ENCODE results near the gene SNX9. TPM values are rescaled to one million over a fixed set of nuclear protein-coding genes. Genes with fewer than 3 reads are reported as not detected.
"Not testable (repeated sequence)": the region's sequence is repeated elsewhere in the genome, so short reads cannot be mapped to it uniquely, and the experiment has no call there.

The SNX9 gene
- total RNA-seq, 1 experiment from 2014 or later, result 33.1 TPM

DNA sequence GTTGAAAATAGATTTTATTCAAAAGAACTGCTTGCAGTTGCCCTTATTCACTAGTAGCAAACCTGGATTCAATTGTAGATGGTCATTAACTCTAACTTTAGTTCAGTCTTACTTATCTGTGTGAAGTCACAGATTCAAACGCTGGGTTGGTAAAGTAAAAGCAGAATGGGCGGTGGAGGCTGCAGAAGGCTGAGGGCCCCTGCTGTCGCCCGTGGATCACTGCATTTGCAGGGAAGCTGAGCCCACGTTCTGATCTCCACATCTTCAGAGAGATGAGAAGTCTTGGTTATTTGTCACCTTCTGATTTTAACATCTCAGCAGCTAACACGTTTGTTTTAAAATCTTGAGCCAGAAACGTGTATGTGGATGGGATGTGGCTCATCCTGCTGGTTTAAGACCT lies 75.1 kb downstream of the SNX9 start:
- Mint-ChIP-seq H3K36me3 (ENCODE audit: insufficient read depth, unreplicated experiment) (peaks cover 74% of the 10 kb centered on the region), H3K4me3 (ENCODE audit: unreplicated experiment) (no peak overlapping the region), H3K9me3 (ENCODE audit: unreplicated experiment) (no peaks in the 10 kb centered on the region), H3K4me1 (ENCODE audit: insufficient read depth, unreplicated experiment) (no peaks in the 10 kb centered on the region), H3K27me3 (ENCODE audit: insufficient read depth, unreplicated experiment) (no peaks in the 10 kb centered on the region), H3K27ac (ENCODE audit: low read depth, unreplicated experiment) (no peak overlapping the region)
- intact Hi-C loops (cut with micrococcal nuclease), result no loop called here
- TF ChIP-seq, protein P1, sequence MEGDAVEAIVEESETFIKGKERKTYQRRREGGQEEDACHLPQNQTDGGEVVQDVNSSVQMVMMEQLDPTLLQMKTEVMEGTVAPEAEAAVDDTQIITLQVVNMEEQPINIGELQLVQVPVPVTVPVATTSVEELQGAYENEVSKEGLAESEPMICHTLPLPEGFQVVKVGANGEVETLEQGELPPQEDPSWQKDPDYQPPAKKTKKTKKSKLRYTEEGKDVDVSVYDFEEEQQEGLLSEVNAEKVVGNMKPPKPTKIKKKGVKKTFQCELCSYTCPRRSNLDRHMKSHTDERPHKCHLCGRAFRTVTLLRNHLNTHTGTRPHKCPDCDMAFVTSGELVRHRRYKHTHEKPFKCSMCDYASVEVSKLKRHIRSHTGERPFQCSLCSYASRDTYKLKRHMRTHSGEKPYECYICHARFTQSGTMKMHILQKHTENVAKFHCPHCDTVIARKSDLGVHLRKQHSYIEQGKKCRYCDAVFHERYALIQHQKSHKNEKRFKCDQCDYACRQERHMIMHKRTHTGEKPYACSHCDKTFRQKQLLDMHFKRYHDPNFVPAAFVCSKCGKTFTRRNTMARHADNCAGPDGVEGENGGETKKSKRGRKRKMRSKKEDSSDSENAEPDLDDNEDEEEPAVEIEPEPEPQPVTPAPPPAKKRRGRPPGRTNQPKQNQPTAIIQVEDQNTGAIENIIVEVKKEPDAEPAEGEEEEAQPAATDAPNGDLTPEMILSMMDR (IDR thresholded peaks at IDR 0.05; ENCODE audit: unreplicated experiment), result no peak
- ChIA-PET CTCF (interaction anchor here (1.6 kb wide), 1 partner anchor 141 kb away, joined by 3 read pairs; no protein-coding TSS in a partner anchor), POLR2A (no interaction called here)
- BruUV-seq (replicated peaks), result no TSS peak
- DNase-seq (ENCODE audit: unreplicated experiment), result no peak

DNA sequence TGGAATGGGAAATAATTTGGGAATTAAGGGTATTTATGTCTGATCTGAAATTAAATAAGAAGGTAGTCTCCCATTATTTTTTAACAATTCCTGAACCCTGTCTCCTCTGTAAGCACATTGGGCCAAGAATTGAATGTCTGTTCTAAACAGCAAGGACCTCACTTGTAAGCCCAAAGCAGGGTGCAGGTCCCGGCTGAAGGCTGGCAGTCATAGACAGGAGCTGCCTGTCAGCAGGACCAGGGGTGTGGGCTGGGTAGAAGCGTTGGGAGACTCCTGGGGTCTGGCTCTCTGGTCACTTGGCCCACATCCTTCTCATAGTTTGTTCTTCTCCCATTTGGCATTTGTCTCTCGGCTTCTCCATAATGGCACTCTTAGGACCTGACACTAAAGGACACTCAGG lies 75.6 kb downstream of the SNX9 start:
- ChIA-PET CTCF (interaction anchor here (1.6 kb wide), 1 partner anchor 141 kb away, joined by 3 read pairs; no protein-coding TSS in a partner anchor), POLR2A (no interaction called here)
- intact Hi-C loops (cut with micrococcal nuclease), result no loop called here
- Mint-ChIP-seq H3K9me3 (ENCODE audit: unreplicated experiment) (no peaks in the 10 kb centered on the region), H3K36me3 (ENCODE audit: insufficient read depth, unreplicated experiment) (peaks cover 72% of the 10 kb centered on the region), H3K4me1 (ENCODE audit: insufficient read depth, unreplicated experiment) (no peaks in the 10 kb centered on the region), H3K27me3 (ENCODE audit: insufficient read depth, unreplicated experiment) (no peaks in the 10 kb centered on the region), H3K27ac (ENCODE audit: low read depth, unreplicated experiment) (no peak overlapping the region), H3K4me3 (ENCODE audit: unreplicated experiment) (no peak overlapping the region)
- TF ChIP-seq, protein P1 (IDR thresholded peaks at IDR 0.05; ENCODE audit: unreplicated experiment), result no peak
- DNase-seq (ENCODE audit: unreplicated experiment), result no peak
- no TSS peak for BruUV-seq (replicated peaks)

DNA sequence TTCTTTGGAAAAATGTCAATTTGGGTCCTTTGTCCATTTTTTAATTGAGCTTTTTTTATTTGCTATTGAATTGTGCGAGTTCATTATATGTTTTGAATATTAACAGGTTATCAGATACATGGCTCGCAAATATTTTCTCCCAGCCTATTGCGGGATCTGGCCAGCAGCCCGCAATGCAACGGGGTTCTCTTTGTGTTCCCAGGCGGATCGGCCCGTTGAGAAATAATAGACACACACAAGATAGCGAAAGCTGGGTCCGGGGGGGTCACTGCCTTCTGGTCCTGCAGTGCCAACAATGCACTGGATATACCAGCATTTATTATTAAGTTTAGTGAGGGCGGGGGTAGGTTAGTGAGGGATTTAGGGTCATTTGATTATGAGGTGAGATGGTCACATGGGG lies 77.2 kb downstream of the SNX9 start:
- DNase-seq (ENCODE audit: unreplicated experiment); H3K4me3 Mint-ChIP-seq (ENCODE audit: unreplicated experiment); H3K9me3 Mint-ChIP-seq (ENCODE audit: unreplicated experiment); intact Hi-C loops (cut with micrococcal nuclease); H3K27ac Mint-ChIP-seq (ENCODE audit: low read depth, unreplicated experiment); H3K27me3 Mint-ChIP-seq (ENCODE audit: insufficient read depth, unreplicated experiment); H3K4me1 Mint-ChIP-seq (ENCODE audit: insufficient read depth, unreplicated experiment); POLR2A ChIA-PET; BruUV-seq (replicated peaks): not testable (repeated sequence)
- H3K36me3 Mint-ChIP-seq (ENCODE audit: insufficient read depth, unreplicated experiment), result peaks cover 82% of the 10 kb centered on the region
- CTCF ChIA-PET, result interaction anchor here (1.2 kb wide), 1 partner anchor 585 kb away, joined by 4 read pairs; no protein-coding TSS in a partner anchor

DNA sequence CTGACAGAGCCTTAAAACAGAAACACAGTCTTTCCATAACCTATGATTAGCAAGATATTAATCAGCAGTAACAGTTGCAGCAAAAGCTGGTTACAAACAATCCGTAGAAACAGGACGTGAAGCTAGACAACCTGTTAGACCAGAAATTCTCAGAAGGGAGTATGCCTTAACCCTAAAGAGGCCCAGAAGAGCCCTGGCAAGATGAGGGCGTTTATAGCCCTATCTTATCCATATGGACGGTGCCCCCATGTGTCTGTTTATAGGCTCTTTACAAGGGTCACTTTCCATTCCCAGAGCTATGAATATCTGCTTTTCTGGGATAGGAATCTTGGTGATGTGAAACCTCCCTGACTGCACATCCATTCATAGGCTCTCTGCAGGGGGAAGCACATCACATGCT lies 77.7 kb downstream of the SNX9 start:
- H3K4me1 Mint-ChIP-seq (ENCODE audit: insufficient read depth, unreplicated experiment); POLR2A ChIA-PET; DNase-seq (ENCODE audit: unreplicated experiment); H3K27ac Mint-ChIP-seq (ENCODE audit: low read depth, unreplicated experiment); H3K4me3 Mint-ChIP-seq (ENCODE audit: unreplicated experiment); BruUV-seq (replicated peaks); H3K9me3 Mint-ChIP-seq (ENCODE audit: unreplicated experiment); H3K27me3 Mint-ChIP-seq (ENCODE audit: insufficient read depth, unreplicated experiment); intact Hi-C loops (cut with micrococcal nuclease); CTCF ChIA-PET: not testable (repeated sequence)
- peaks cover 77% of the 10 kb centered on the region for H3K36me3 Mint-ChIP-seq (ENCODE audit: insufficient read depth, unreplicated experiment)

DNA sequence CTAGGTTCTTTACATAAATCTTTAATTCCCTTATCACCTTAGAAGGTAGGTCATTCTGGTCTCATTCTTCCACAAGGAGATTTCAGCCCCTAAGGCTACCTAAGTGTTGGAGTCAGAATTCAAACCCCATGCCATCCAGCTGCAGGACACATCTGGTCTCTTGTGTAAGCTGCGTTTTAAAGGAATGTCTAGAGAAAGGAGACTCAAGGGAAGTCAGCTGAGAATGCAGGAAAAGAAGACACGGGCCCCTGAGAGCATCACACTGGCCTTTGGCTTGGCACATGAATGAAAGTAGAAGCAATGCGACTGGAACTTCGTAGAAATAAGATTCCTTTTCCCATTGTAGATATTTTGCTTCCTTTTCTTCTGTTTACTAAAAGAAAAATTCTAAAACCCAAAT lies 82.0 kb downstream of the SNX9 start:
- H3K36me3 Mint-ChIP-seq (ENCODE audit: insufficient read depth, unreplicated experiment), result peaks cover 82% of the 10 kb centered on the region
- CTCF ChIA-PET, result interaction anchor here (0.7 kb wide), 1 partner anchor 492 kb away, joined by 3 read pairs; no protein-coding TSS in a partner anchor
- no peak overlapping the region for H3K27ac Mint-ChIP-seq (ENCODE audit: low read depth, unreplicated experiment)
- no peaks in the 10 kb centered on the region for H3K27me3 Mint-ChIP-seq (ENCODE audit: insufficient read depth, unreplicated experiment)
- POLR2A ChIA-PET, result no interaction called here
- DNase-seq (ENCODE audit: unreplicated experiment), result no peak
- no TSS peak for BruUV-seq (replicated peaks)
- intact Hi-C loops (cut with micrococcal nuclease), result no loop called here
- TF ChIP-seq, protein P1 (IDR thresholded peaks at IDR 0.05; ENCODE audit: unreplicated experiment), result no peak
- no peak overlapping the region for H3K4me3 Mint-ChIP-seq (ENCODE audit: unreplicated experiment)
- H3K4me1 Mint-ChIP-seq (ENCODE audit: insufficient read depth, unreplicated experiment), result no peaks in the 10 kb centered on the region
- H3K9me3 Mint-ChIP-seq (ENCODE audit: unreplicated experiment), result no peaks in the 10 kb centered on the region

Measured in MCF 10A (cell line).